Upper lobe of left lung (tissue), 6 donors: ENCODE measurements around the gene XPR1. TPM values are rescaled to one million over a fixed set of nuclear protein-coding genes. Genes with fewer than 3 reads are reported as not detected.
A peak's percentile ranks its signal among the peaks of the same experiment; 100 is the strongest.

Experiments
- ATAC-seq, 2 donors: fragments of 200-7000 bp; cut with Tn5 transposase; one replicate each; pipeline ENCODE4 v1.9.1; 2022; ENCODE audit warnings: mild to moderate bottlenecking in 2 of 2, moderate library complexity in 2 of 2; ENCODE audit not compliant: low FRiP score in 2 of 2
- DNase-seq, 2 donors: peaks; one replicate each; pipeline ENCODE4 v3.0.0-alpha.2; 2019 to 2020
- H3K27ac ChIP-seq, 4 donors: fragments of 200-600 bp; sonication (generic); one replicate each; pipeline ENCODE4 v1.5.1; 2016 to 2019
- H3K27me3 ChIP-seq, 4 donors: fragments of 200-600 bp; sonication (generic); one replicate each; pipeline ENCODE4 v1.5.1; 2017 to 2019
- H3K36me3 ChIP-seq, 4 donors: fragments of 200-600 bp; sonication (generic); one replicate each; pipeline ENCODE4 v1.5.1; 2016 to 2019
- H3K4me1 ChIP-seq, 4 donors: fragments of 200-600 bp; sonication (generic); one replicate each; pipeline ENCODE4 v1.5.1; 2018 to 2019
- H3K4me3 ChIP-seq, 4 donors: fragments of 200-600 bp; sonication (generic); one replicate each; pipeline ENCODE4 v1.5.1; 2017 to 2019; ENCODE audit warnings: mild to moderate bottlenecking in 2 of 4, moderate library complexity in 1 of 4
- H3K9me3 ChIP-seq, 4 donors: fragments of 200-600 bp; sonication (generic); one replicate each; pipeline ENCODE4 v1.5.1; 2018 to 2019
- EP300 ChIP-seq, 4 donors: sonication (generic); formaldehyde crosslinking; IDR thresholded peaks; one replicate each; pipeline ENCODE4 v1.5.1; 2017; ENCODE audit warnings: antibody characterized with exemption in 4 of 4, control low read depth in 2 of 4
- POLR2A ChIP-seq, 4 donors: fragments of 450-650 bp; IDR thresholded peaks; one replicate each; pipeline ENCODE4 v1.5.1; 2016 to 2017; ENCODE audit warnings: antibody characterized with exemption in 4 of 4, mild to moderate bottlenecking in 2 of 4
- POLR2AphosphoS5 ChIP-seq, 2 donors: sonication (generic); formaldehyde crosslinking; IDR thresholded peaks; one replicate each; pipeline ENCODE4 v1.5.1; 2017; ENCODE audit warnings: antibody characterized with exemption in 2 of 2
- WGBS, 2 donors: methylation state at CpG; one replicate each; pipeline ENCODE4 v1.1.5; 2017 to 2018; 5-methylcytosine and 5-hydroxymethylcytosine counted together
- total RNA-seq, 6 donors: library from RNA; depleted of rRNA in 4 of 6; stranded (reverse); fragments of >200 nt in 4 of 6; gene quantifications; one replicate each; pipeline versions ENCODE4 v1.1.0 to v1.2.1, GENCODE V29; 2016 to 2021
- TF ChIP-seq, protein P1 (sequence below), 6 experiments: fragments of 450-650 bp in 4 of 6; fragments of 200-600 bp in 2 of 6; sonication (generic) in 2 of 6; IDR thresholded peaks; one replicate each; pipeline ENCODE4 v1.5.1; 2016 to 2019; ENCODE audit warnings: antibody characterized with exemption in 6 of 6
- donor health status: DM: no; HTN: no; CAD: no; lungs with moderate emphysema.
- donor health status: DM: no; HTN: yes; CAD: no; lungs with severe emphysema.

The XPR1 gene
- total RNA-seq, 6 donors from 2014 or later: 21.3 to 30.2 (median 25.3) TPM

- ATAC-seq (no peak), DNase-seq (peak in 1 of 2 donors; percentile 29)
- 96 to 97% methylated on average over 4 of the region's 4 CpGs for WGBS, 2 donors
- H3K4me1 ChIP-seq: no peaks in the 10 kb centered on the region
- no peak overlapping the region for H3K27ac ChIP-seq
- peaks cover 0 to 13% (median 0%) of the 10 kb centered on the region in 4 donors for H3K36me3 ChIP-seq
- H3K27me3 ChIP-seq: no peaks in the 10 kb centered on the region
- H3K9me3 ChIP-seq: no peaks in the 10 kb centered on the region
- TF ChIP-seq POLR2AphosphoS5 (IDR thresholded peaks at IDR 0.05) (no peak), POLR2A (IDR thresholded peaks at IDR 0.05) (no peak), EP300 (IDR thresholded peaks at IDR 0.05) (no peak)
- TF ChIP-seq, protein P1, sequence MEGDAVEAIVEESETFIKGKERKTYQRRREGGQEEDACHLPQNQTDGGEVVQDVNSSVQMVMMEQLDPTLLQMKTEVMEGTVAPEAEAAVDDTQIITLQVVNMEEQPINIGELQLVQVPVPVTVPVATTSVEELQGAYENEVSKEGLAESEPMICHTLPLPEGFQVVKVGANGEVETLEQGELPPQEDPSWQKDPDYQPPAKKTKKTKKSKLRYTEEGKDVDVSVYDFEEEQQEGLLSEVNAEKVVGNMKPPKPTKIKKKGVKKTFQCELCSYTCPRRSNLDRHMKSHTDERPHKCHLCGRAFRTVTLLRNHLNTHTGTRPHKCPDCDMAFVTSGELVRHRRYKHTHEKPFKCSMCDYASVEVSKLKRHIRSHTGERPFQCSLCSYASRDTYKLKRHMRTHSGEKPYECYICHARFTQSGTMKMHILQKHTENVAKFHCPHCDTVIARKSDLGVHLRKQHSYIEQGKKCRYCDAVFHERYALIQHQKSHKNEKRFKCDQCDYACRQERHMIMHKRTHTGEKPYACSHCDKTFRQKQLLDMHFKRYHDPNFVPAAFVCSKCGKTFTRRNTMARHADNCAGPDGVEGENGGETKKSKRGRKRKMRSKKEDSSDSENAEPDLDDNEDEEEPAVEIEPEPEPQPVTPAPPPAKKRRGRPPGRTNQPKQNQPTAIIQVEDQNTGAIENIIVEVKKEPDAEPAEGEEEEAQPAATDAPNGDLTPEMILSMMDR (IDR thresholded peaks at IDR 0.05): no peak
- H3K4me3 ChIP-seq: no peak overlapping the region
These were observed 207.7 kb downstream of the XPR1 start for GRCh38 chr1:180839547-180839946.

GRCh38 chr1:180841415-180841814, 209.6 kb downstream of the XPR1 start:
- Histone ChIP-seq H3K27me3 (no peaks in the 10 kb centered on the region), H3K9me3 (no peaks in the 10 kb centered on the region), H3K27ac (no peak overlapping the region), H3K4me1 (no peaks in the 10 kb centered on the region), H3K36me3 (peaks cover 0 to 3% (median 0%) of the 10 kb centered on the region in 4 donors), H3K4me3 (no peak overlapping the region)
- ATAC-seq (no peak), DNase-seq (no peak)
- no peak for TF ChIP-seq POLR2AphosphoS5 (IDR thresholded peaks at IDR 0.05)
- TF ChIP-seq, protein P1 (IDR thresholded peaks at IDR 0.05): no peak
- WGBS, 2 donors: 85 to 91% methylated on average over 3 of the region's 3 CpGs

DNA sequence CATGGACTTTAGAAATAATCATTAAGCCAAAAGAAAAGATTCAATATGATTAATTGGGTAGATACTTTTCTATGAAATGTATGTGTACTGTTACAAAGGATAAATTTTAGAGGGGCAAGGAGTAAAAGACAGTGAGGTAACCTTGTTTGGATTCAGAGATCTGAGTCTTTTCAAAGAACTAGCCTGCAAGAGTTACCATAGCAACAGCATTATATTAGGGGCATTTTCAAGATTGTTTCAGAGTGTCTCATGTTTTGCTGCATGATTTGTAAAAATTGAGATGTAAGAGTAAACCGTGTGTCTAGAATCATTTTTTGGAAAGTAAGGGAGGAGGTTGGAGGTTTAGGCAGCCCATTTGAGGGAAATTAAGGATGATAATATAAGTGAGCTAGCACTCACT, 210.2 kb downstream of the XPR1 start:
- H3K27me3 ChIP-seq: no peaks in the 10 kb centered on the region
- ATAC-seq (no peak), DNase-seq (no peak)
- TF ChIP-seq POLR2A (IDR thresholded peaks at IDR 0.05) (no peak), POLR2AphosphoS5 (IDR thresholded peaks at IDR 0.05) (no peak), EP300 (IDR thresholded peaks at IDR 0.05) (no peak)
- TF ChIP-seq, protein P1 (IDR thresholded peaks at IDR 0.05): no peak
- H3K36me3 ChIP-seq: no peaks in the 10 kb centered on the region
- H3K9me3 ChIP-seq: no peaks in the 10 kb centered on the region
- WGBS, 2 donors: 73 to 79% methylated on average over 1 of the region's 1 CpG
- no peak overlapping the region for H3K4me3 ChIP-seq
- no peak overlapping the region for H3K27ac ChIP-seq
- H3K4me1 ChIP-seq: no peaks in the 10 kb centered on the region

- ATAC-seq (no peak), DNase-seq (no peak)
- no peak overlapping the region for H3K4me3 ChIP-seq
- H3K4me1 ChIP-seq: no peaks in the 10 kb centered on the region
- 76% methylated on average over 5 of the region's 5 CpGs for WGBS, 2 donors
- TF ChIP-seq, protein P1 (IDR thresholded peaks at IDR 0.05): no peak
- TF ChIP-seq EP300 (IDR thresholded peaks at IDR 0.05) (no peak), POLR2AphosphoS5 (IDR thresholded peaks at IDR 0.05) (no peak), POLR2A (IDR thresholded peaks at IDR 0.05) (no peak)
- H3K27me3 ChIP-seq: no peaks in the 10 kb centered on the region
- H3K27ac ChIP-seq: no peak overlapping the region
- no peaks in the 10 kb centered on the region for H3K36me3 ChIP-seq
- H3K9me3 ChIP-seq: no peaks in the 10 kb centered on the region
These were observed 210.9 kb downstream of the XPR1 start for GRCh38 chr1:180842491-180843275.

DNA sequence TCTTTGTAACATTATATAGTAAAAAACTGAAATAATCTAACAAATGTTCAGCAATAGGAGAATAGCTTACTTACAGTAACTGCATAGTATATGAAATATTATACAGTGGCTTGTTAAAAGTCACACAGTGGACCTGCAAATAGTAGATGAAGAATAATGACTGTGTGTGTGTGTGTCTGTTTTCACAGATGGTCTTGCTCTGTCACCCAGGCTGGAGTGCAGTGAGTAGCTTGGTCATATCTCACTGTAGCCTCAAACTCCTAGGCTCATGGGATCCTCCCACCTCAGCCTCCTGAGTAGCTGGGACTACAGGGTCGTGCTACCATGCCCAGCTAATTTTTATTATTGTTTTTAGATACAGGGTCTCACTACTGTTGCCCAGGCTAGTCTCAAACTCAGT, 213.5 kb downstream of the XPR1 start:
- DNase-seq (no peak), ATAC-seq (no peak)
- Histone ChIP-seq H3K9me3 (no peaks in the 10 kb centered on the region), H3K4me3 (no peak overlapping the region), H3K27ac (no peak overlapping the region), H3K36me3 (no peaks in the 10 kb centered on the region), H3K4me1 (no peaks in the 10 kb centered on the region), H3K27me3 (no peaks in the 10 kb centered on the region)
- 94 to 95% methylated on average over 1 of the region's 1 CpG for WGBS, 2 donors
- TF ChIP-seq EP300 (IDR thresholded peaks at IDR 0.05): no peak
- no peak for TF ChIP-seq POLR2AphosphoS5 (IDR thresholded peaks at IDR 0.05)
- TF ChIP-seq POLR2A (IDR thresholded peaks at IDR 0.05): no peak
- TF ChIP-seq, protein P1 (IDR thresholded peaks at IDR 0.05): no peak
